Hematopoietic multipotent progenitor cell treated with erythropoietin and hydrocortisone succinate and interleukin-3 and kit ligand, for 8 days (in vitro differentiated cells): ENCODE measurements around the gene KRT80.

ENCODE experiments used
- DNase-seq: peaks from one replicate; pipeline ENCODE4 v3.0.0-alpha.2; 2015

The KRT80 gene

DNA sequence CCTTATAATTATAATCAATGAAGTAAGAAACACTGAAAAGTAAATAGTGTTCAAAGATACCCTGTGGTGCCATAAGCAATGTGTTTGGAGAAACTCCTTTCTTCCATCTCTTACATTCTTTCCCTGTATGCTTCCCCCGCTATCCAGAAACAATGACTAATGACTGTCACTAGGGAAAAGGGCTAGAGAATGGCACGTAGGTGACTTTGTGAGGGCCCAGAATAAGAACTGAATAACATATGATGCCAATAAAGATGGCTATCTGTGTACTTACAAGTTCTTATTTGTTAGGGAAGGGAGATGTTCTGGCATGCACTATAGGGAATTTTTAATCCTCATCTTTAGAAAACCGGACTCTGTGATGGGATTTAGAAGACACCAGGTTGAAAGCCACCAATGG is 36.6 kb upstream of the KRT80 start:
- DNase-seq, result no peak

DNA sequence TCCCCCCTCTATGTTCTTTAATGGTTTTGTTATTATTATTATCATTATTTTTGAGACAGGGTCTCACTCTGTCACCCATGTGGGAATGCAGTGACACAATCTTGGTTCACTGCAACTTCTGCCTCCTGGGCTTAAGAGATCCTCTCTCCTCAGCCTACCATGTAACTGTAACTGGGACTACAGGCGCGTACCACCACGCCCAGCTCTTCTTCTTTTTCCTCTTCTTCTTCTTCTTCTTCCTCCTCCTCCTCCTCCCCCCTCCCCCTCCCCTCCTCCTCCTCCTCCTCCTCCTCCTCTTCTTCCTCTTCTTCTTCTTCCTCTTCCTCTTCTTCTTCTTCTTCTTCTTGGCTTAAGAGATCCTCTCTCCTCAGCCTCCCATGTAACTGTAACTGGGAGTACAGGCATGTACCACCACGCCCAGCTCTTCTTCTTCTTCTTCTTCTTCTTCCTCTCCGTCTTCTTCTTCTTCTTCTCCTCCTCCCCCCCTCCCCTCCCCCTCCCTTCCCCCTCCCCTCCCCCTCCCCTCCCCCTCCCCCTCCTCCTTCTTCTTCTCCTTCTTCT is 35.9 kb upstream of the KRT80 start:
- DNase-seq, result no peak

DNA sequence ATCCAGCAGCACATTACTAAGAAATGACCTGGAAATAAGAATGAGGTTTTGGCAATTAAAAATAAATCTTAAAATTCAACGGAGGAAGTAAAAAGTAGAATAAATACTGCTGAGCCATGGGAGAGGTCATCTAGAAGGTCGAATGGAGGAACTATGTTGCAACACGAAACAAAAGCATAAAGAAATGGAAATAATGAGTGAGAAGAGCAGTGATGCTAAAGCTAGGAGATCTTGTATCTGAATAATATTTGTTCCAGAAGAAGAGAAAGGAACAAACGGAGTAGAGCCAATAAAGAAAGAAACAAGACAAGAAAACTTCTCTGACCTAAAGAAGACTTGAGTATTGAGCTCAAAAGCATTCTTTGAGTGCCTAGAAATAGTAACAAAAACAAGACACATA is 34.6 kb upstream of the KRT80 start:
- DNase-seq, result no peak

DNA sequence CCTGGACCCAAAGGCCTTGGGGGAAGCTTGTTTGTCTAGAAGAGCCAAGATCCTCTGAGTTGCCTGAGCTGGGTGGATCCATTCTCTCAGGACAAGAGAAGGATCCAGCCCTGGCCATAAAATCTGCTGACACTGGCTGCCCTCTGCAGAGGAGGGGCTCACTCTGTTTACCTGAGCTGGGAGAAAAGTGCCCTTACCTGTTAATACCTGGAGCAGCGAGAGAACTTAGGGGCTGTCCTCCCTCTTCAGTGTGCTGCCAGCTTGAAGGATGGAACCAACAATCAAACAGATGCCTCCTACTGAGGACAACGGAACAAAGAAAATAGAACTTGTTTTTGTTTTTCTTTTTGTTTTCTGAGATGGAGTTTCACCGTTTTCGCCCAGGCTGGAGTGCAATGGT is 33.9 kb upstream of the KRT80 start:
- no peak for DNase-seq

DNA sequence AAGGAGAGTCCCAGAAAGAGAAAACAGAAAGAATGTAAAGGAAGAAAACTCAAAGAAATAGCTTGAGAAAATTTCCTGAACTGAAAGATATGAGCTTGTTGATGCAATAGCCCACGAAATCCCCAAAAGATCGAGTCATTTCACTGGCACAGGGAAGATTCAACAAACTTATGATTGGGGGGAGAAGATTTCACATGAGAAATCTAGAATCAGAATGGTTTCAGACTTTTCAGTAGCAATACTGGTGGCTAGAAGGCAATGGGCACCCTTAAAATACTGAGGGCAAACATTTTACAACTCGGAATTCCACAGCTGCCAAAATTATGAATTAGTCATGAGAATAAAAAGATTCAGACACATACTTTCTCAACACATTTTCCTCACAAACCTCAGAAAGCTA is 32.3 kb upstream of the KRT80 start:
- DNase-seq, result no peak

DNA sequence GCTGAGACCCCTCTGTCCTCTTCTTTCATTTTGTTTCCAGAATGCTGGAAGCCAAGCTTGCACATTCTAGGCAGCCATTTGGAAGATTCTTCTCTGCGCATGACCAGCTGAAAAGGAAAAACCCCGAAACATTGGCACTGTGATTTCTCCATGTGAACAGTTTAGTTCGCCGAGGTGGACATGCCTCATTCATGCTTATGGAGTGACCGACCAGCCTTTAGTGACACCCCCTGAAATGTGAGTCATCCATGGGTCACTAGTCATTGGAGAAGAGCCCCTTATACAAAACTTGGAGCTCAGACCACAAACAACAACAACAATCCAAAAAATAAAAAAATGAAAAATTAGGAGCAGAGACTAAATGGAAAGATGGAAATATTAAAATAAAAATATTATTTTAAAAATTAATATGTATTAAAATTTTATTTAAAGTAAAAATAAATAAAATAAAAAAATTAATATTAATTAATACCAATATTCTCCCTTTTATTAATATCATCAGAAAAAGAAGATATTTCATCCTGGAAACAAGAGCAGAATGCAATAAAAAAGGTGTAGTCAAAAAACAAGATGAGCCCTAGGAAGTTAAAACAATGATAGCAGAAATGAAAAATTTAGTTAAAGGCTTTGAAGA is 31.7 kb upstream of the KRT80 start:
- no peak for DNase-seq

DNA sequence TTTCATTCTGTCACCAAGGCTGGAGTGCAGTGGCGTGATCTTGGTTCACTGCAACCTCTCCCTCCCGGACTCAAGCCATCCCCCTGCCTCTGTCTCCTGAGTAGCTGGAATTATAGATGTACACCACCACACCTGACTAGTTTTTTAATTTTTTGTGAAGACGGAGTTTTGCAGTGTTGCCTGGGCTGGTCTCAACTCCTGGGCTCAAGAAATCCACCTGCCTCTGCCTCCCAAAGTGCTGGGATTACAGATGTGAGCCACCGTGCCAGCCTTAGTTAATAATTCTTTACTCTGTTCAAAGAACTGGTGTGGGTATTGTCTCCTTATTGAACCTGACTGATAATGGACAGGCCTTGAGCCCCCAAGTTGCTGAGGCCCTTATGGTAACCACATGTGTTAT is 30.9 kb upstream of the KRT80 start:
- DNase-seq, result no peak

DNA sequence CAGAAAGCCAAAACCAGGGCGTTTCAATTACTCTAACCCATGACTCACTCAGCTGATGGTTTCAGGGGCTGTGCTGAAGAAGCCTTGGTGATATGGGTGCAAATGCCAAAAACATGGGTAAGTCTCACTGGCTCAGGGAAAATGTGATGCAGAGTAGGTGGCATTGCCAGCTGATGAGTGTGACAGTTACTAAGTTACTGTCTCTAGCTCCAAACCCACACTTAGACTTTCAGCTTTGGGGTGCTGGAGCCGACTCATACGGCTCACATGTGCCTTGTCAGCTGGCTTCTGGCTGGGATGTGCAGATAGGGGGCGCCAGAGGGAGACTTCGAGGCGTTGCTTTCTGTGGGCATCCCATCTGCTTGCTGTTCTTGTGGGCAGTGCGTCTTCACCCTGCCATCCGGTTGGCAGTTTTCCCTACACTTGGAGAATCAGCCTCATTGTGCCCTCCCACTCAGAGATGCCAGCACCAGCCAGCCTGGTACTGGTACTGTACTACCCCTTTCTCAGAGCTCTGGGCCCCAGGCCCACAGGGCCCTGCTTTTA is 30.2 kb upstream of the KRT80 start:
- peak; percentile 61 for DNase-seq

DNA sequence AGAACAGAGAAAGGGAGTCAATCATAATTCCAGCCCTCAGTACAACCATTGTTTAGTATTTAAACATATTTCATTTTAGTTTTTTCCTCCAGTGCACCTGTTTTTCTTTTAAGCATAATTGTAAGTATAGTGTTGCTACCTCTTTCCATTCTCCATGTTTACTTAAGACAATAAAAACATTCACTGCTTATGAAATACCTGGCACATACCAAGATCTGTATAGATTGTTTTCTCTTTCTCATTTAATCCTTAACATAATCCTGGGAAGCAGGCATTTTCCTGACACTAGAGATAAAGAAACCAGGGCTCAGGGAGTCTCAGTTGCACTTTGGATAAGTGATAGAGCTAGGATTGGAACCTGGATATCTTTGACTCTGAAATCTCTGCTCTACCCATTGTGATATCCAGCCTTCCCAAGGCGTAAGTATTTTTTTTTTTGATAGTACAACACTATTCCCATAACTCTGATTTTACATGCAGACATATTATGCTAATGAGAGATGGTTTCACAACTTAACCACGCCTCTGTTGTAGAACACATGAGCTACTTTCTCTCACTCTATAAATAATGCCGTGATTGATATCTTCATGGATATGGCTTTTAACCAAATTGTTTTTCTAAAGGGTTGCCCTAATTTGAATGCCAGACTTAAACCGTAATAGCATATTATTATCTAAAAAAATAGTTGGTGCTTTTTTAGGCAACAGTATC is 29.4 kb upstream of the KRT80 start:
- DNase-seq, result no peak

DNA sequence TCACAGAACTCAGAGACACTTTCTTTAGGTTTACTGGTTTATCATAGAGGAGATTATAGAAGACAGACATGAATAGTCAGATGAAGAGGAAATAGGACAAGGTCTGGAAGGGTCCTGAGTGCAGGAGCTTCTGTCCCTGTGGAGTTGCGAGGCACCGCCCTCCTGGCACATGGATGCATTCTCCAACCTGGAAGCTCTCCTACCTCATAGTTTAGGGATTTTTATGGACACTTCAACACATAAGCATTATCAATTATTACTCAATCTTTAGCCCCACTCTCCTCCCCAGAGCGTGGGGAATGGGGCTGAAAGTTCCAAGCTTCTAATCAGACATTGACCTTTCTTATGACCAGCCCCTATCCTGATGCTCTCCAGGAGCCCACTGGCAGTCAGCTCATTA is 28.7 kb upstream of the KRT80 start:
- no peak for DNase-seq

DNA sequence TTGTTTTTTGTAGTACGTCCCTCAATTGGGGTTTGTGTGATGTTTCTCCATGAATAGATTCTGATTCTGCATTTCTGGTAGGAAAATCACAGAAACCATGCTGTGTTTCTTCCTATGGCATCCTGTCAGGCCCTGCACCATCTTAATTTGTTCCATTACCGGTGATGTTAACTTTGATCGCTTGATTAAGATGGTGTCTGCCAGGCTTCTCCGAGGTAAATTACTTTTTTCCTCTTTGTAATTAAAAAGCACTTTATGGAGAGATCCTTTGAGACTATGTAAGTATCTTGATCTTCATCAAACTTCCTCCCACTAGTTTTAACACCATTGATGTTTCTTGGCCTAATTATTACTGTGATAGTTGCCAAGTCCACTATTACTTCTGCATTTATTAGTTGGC is 26.2 kb upstream of the KRT80 start:
- DNase-seq, result no peak

DNA sequence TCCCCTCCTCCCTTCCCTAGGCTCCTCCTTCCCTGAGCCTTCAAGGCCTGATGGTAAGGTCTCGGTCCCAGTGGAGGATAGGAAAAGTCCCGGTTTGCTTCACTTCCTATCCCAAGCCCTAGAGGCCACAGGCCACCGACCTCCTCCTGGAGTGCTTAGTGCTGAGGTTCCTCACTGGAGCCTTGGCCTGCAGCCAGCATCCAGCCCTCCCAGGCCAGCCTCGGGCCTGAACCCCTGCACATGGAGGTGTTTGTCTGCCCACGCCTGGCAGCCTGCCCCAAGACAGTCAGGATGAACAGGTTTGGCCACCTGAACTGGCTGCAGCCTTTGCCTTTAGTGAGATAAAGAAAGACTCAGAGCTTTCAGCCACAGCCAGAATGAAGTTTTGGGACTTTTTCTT is 25.4 kb upstream of the KRT80 start:
- DNase-seq, result no peak

DNA sequence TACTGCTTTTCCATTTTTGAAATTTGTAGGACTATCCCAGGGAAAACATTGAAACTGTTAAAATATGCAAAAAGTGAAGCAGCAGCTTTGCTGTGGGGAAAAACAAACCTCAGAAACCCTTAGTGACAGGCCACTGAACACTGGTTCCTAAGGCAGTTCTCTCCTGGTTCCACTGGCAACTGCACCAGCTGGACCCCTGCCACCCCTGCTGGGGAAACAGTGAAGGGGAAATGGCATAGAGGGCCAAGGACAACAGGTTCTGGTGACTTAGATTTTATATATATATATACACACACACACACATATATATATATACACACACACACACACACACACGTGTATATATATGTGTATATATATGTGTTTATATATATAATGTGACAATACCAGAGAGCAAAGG is 25.0 kb upstream of the KRT80 start:
- DNase-seq, result no peak

DNA sequence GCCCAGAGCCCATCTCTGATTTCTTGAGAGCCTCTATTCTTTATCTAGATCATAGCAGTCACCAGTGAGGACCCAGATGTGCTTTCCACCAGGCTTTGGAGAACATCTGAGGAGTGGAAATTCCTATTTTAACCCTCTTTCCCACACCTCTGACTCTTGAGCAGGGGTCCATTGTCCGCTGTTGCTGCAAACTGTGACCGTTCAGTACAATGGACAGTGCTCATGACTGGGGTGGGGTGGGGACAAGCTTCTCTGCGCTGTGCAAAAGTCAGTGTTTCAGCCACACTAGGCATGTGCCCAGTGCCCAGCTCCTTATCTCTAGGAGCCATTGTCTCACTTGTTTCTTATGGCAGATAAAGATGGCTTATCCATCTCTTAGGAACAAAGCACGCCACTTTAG is 24.3 kb upstream of the KRT80 start:
- peak; percentile 12 for DNase-seq

DNA sequence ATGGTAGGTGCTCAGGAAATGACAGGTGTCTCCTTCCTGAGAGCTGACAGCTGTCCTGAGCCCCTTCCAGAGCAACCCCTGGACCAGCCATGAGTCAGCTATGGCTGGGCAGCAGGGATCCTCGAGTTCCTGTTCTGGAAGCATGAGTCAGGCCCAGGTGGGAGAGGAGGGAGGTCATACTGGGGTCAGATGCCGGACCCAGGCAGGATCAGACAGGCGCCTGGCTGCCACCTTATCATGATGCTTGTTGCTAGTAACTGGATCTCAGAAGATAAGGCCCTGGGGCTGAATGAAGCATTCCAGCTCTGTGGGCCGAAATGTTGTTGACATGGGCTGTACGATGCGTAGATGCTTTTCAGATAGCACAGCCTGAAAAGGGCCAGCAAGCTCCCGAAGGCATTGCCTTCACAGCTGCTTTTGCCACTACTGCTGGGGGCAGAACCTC is 23.8 kb upstream of the KRT80 start:
- no peak for DNase-seq

DNA sequence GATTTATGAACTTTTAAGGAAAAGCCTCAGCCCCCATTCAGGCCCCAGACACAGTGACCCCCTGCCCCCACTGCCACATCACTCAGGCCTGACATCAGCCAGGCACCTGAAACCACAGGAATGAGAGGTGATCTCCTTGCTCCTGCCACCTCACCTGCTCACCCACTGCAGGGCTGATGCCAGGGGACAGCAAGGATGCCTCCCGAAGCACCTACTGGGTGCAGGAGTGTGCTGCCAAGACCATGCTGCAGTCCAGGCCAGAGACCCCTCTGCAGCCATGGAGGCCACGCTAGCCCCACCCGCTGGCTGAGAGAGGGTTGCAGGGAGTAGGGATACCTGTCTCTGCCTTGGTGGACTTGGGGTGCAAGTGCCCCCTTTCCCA is 22.6 kb upstream of the KRT80 start:
- DNase-seq, result no peak

DNA sequence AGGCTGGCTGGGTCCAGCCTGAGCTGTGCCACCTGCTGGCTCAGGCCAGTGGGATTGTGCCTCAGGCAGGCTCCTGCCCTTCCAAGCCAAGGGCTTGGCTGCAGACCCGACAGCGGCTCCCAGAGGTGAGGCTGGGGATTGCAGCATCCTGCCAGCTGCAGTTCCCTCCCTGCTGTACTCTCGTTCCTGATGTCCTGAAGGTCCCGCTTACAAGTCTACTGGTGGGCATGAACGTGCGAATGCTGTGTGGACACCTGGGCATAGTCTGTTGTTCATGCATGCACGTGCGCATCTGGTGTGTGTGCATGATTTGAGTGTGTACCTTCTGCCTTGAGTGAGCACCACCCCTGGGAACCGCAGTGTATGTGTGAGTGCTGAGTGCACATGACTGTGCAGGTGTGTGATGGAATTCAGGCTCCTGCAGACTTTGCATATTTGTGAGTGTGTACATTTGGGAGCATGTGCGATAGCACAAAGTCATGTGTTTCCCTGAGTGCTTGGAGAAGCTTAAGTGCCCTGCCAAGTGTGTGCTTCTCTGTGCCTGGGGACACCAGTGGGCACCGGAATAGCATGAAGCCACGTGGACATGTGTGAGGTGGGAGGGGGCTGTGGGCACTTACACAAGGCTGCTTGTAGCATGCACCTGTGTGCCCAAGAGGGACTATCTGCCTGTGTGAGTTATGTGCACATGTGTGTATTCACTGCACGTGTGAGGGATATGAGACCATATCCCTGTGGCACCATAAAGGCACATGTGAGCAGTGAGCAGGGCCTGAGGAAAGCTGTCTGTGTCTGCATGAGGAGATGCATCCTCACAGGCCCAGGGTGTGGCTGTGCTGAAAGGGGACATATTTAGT is 22.0 kb upstream of the KRT80 start:
- DNase-seq, result peak; percentile 61

DNA sequence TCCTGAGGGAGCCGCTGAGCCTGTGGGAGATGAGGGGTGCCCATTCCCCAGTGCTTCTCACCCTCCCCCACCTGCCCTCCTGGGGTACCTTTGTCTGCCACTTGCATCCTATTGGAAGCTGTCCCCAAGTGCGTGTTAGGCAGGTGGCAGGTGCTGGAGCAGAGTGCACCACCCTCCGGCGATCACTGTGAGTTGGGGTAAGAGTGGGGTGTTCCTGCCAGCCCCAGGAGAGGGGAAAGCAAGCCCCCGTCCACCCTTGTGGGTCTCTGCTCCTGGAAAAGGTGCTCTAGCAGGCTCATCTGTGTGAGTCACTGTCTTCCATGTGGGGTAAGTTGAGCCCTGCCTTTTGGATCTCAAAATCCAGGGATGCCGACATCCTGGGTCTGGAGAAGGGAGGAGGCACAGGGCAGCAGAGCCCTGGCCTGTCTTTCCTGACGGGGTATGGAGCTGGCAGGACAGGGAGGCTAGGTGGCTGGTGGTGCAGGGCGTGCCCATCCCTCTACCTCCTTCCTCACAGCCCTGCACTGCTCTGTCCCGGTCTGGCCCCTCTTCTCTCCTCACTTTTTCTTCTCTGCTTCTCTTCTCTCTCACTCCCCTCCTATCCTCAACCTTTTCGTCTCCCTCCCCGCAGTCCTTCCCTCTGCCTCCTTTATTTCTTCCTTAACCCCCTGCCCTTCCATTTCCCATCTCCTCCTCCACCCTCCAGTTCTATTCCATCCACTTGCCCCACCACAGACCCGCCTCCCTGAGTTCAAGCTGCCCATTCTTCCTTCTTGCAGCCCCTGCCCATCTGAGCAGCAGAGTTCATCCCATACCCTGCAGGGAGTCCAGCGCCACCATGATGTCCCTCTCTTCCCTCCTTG is 21.1 kb upstream of the KRT80 start:
- DNase-seq, result no peak

DNA sequence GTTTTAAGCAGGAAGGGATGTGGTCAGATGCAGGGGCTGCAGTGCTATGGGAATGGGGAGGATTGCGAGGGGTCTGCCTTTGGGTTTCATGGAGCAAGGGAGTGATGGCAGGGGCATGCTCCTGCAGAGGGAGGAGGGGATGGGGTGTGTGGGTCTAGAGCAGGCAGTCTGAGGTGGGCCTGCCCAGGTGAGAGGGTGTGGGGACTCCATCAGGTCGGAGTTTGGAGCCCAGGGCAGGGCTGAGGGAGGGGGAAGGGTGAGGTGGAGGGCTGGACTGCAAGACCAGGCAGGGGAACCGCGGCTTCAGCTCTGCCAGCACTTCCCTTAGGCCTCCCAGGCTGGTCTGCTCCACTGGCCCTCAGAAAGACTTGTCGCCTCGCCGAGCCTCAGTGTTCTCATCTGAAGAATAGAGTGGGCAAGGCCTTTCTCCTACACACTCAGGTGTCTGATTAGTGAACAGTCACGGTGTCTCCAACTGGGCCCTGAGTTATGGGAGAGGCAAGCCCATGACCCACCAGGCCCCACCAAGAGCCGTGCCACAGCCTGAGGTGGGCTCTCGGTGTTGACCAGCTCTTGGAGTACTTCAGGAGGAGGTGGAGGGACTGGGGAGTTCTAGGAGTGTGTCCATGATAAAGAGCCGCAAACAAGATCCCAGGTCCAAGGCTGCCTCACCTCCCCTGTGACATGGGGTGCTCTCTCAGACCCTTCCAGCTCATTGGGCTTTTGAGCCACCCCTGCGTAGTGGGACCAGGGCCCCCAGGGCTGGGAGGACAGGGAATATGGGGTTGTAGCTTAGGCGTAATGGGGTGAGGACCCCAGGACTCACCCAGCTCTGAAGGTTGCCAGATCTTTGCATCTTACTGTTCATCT is 20.1 kb upstream of the KRT80 start:
- DNase-seq, result no peak

DNA sequence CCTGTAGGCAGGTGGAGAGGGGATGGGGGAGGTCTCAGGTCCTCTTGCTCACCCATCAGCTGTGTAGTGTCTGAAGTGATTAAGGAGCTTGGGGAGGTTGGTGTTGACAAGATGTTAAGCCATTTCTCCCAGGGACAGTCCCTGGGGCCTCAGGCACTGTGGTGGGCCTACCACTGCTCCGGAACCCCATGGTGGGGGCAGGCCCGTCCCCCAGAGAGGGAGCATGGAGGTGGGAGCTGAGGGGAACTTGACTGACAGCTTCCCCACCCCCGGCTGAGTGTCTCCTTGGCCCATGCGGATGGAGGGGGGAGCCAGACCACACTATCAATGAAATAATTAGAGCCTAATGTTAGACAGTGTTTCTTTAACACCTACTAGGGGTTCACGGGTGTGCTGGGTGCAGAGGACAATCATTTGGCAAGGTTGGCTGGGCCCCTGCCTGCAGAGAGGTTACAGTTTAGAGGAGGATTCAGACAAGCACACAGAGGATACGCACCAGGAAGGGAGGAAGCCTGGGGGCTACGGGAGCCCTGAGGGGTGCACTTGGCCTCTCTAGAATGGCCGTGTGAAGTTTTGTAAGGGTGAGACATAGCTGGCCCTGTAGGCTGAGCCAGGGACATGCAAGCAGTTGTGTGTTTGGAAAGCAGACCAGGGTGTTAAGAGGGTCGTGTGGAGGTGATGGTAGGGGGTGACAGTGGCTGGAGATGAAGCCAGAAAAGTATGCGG is 19.3 kb upstream of the KRT80 start:
- no peak for DNase-seq
